ENCODE results near the gene SBSN. TPM values are rescaled to one million over a fixed set of nuclear protein-coding genes. Genes with fewer than 3 reads are reported as not detected.

SBSN gene
- total and polyA plus RNA-seq, 12 donors: 0.20 TPM; not detected in 11

GRCh38 chr19:35534803-35535480 is 6.8 kb upstream of the SBSN start:
- peaks cover 0 to 23% (median 6%) of the 10 kb centered on the region in 9 donors for H3K4me1 ChIP-seq
- WGBS, 2 donors: 71 to 75% methylated on average over 10 of the region's 10 CpGs
- H3K36me3 ChIP-seq: no peaks in the 10 kb centered on the region
- TF ChIP-seq CTCF (IDR thresholded peaks at IDR 0.05): no peak
- DNase-seq (no peak), ATAC-seq (no peak)
- H3K4me3 ChIP-seq: no peak overlapping the region
- peaks cover 0 to 54% (median 48%) of the 10 kb centered on the region in 7 donors for H3K27me3 ChIP-seq
- H3K27ac ChIP-seq: no peak overlapping the region
- intact Hi-C loops (cut with DNase I): no loop called here
- H3K9me3 ChIP-seq: no peaks in the 10 kb centered on the region

- intact Hi-C loops (cut with DNase I): no loop called here
- Histone ChIP-seq H3K4me1 (peaks cover 0 to 23% (median 6%) of the 10 kb centered on the region in 9 donors), H3K36me3 (no peaks in the 10 kb centered on the region), H3K27me3 (peaks cover 0 to 64% (median 58%) of the 10 kb centered on the region in 7 donors), H3K4me3 (peak overlapping the region in 1 of 10 donors; percentile 9), H3K27ac (no peak overlapping the region), H3K9me3 (no peaks in the 10 kb centered on the region)
- DNase-seq (peak in 1 of 2 donors; percentile 35), ATAC-seq (peak in 6 of 8 donors; percentile 14 to 67 (median 60))
- 3 to 4% methylated on average over 30 of the region's 30 CpGs for WGBS, 2 donors
- TF ChIP-seq CTCF (IDR thresholded peaks at IDR 0.05): no peak
Observed at GRCh38 chr19:35533822-35534392, 5.8 kb upstream of the SBSN start.

GRCh38 chr19:35533201-35533821 is 5.2 kb upstream of the SBSN start, which contains the start of gene GAPDHS:
GAPDHS (plus strand) TSS chr19:35533456; CDS start chr19:35533528, 72 bp downstream.
- H3K4me1 ChIP-seq: peaks cover 0 to 23% (median 6%) of the 10 kb centered on the region in 9 donors
- WGBS, 2 donors: 29 to 34% methylated on average over 39 of the region's 39 CpGs
- H3K36me3 ChIP-seq: no peaks in the 10 kb centered on the region
- TF ChIP-seq CTCF (IDR thresholded peaks at IDR 0.05): no peak
- H3K4me3 ChIP-seq: peak within 1 kb of the TSS in 1 of 10 donors; percentile 9
- no peak for DNase-seq
- intact Hi-C loops (cut with DNase I): no loop called here
- H3K9me3 ChIP-seq: no peaks in the 10 kb centered on the region
- peak within 1 kb of the TSS in 1 of 10 donors; percentile 60 for H3K27ac ChIP-seq
- peak in 1 of 8 donors; percentile 32 for ATAC-seq
- peaks cover 0 to 70% (median 64%) of the 10 kb centered on the region in 7 donors for H3K27me3 ChIP-seq

GRCh38 chr19:35531291-35531690 is 3.2 kb upstream of the SBSN start:
- WGBS, 2 donors: 50 to 62% methylated on average over 6 of the region's 6 CpGs
- TF ChIP-seq CTCF (IDR thresholded peaks at IDR 0.05): no peak
- Histone ChIP-seq H3K36me3 (no peaks in the 10 kb centered on the region), H3K9me3 (no peaks in the 10 kb centered on the region), H3K27ac (no peak overlapping the region), H3K4me1 (peaks cover 0 to 23% (median 6%) of the 10 kb centered on the region in 9 donors), H3K4me3 (no peak overlapping the region), H3K27me3 (peaks cover 0 to 90% (median 75%) of the 10 kb centered on the region in 7 donors)
- no peak for DNase-seq
- intact Hi-C loops (cut with DNase I): no loop called here
- no peak for ATAC-seq
